DMS53 treated with DMSO at 0.1 percent for 48 hours (cell line): ENCODE measurements around the gene EPC2.

Experiments used
- DNase-seq: peaks from one replicate; lab custom pipeline; 2025; ENCODE audit not compliant: unreplicated experiment; lab: John Stamatoyannopoulos, UW

The EPC2 gene, protein sequence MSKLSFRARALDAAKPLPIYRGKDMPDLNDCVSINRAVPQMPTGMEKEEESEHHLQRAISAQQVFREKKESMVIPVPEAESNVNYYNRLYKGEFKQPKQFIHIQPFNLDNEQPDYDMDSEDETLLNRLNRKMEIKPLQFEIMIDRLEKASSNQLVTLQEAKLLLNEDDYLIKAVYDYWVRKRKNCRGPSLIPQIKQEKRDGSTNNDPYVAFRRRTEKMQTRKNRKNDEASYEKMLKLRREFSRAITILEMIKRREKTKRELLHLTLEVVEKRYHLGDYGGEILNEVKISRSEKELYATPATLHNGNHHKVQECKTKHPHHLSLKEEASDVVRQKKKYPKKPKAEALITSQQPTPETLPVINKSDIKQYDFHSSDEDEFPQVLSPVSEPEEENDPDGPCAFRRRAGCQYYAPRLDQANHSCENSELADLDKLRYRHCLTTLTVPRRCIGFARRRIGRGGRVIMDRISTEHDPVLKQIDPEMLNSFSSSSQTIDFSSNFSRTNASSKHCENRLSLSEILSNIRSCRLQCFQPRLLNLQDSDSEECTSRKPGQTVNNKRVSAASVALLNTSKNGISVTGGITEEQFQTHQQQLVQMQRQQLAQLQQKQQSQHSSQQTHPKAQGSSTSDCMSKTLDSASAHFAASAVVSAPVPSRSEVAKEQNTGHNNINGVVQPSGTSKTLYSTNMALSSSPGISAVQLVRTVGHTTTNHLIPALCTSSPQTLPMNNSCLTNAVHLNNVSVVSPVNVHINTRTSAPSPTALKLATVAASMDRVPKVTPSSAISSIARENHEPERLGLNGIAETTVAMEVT

DNA sequence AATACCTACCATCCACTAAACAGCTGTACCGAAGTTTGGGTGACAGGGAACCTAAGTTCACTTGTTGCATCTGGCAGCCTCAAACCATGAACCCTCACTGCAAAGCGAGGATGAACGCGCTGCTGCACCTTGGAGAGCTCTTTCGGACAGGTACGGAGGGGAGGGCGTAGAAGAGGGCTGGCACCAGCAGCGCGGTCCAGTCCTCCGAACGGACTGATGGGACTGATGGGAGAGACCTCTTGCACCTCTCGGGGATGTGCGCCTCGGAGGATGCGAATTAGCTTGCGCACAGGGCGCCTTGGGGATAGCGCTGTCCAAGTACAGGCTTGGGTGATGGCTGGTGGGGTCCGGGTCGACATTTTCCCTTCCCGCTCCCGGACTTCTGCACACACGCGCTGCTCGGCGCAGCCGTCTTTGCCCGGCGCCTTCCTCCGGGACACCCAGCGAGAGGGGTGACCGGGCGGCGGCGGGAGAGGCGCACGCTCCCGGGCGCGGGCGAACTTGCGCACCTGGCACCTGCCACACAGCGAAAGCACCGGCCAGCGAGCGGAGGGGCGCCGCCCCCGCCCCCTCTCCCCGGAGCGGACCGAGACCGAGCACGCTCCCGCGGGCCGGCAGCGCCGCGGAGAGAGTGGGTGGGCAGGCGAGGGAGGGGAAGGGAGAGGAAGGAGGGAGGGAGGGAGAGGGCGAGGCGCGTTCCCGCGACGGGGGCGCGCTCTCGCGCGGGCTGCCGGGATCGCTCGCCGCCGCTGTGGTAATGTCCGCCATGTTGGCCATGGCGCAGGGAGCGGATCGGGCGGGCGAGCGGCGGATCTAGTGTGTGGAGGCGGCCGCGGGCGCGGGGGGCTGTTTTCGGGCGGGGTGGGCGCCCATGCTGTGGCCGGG, at the start of gene EPC2:
EPC2 (plus strand) TSS at position 754 of the 885 bp plus-strand sequence. CDS start 267 bp downstream, outside the sequence.
- no peak for DNase-seq

DNA sequence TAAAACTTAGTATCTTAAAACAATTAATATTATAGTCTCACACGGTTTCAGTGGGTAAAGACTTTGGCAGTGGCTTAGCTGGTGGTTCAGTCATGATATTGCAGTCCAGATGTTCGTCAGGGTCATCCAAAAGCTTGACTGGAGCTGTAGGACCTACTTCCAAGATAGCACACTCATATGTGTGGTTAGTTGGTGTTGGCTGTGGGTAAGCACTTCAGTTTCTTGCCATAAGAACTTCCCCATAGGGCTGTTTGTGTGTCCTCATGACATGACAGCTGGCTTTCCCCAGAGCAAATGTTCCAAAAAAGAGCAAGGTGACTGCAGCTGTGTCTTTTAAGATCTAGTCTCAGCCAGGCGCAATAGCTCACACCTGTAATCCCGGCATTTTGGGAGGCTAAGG, 48.5 kb upstream of the EPC2 start:
- no peak for DNase-seq

DNA sequence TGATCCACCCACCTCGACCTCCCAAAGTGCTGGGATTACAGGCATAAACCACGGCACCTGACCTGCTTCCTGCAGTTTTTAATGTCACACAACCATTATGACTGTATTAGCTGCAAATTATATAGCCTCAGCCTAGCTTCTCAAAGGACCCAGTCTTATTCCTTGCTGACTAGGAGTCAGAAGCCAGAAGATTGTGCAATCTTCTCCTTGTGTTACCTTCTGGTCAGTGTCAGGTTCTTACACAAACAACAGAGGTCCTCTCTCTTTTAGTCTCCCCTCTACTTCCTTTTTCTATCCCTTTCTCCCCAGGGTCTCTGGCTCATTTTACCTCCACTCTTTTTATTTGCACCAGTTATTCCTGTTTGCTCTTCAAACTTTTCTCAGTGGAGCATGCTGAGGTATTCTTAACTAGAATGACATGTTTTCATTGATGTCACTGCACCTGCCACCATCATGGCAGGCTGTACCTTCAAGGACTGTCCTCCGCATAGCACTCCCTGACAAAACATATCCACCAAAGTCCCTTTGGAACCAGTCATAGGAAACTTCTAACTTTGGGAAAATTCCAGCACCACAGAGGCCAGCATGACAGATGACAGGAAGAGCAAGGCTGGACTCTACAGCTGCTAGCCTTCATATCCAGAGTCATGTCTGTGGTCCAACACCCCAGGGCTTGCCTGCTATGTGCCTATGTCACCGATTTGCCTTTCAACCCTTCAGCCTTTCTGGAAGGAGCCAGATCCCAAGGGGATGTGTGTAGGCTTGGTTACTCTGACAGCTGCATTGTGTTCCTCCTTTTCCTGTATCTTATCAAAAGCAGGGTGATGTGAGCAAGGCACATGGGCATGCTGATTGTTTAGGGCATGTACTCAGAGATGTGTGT, 45.2 kb upstream of the EPC2 start:
- no peak for DNase-seq

DNA sequence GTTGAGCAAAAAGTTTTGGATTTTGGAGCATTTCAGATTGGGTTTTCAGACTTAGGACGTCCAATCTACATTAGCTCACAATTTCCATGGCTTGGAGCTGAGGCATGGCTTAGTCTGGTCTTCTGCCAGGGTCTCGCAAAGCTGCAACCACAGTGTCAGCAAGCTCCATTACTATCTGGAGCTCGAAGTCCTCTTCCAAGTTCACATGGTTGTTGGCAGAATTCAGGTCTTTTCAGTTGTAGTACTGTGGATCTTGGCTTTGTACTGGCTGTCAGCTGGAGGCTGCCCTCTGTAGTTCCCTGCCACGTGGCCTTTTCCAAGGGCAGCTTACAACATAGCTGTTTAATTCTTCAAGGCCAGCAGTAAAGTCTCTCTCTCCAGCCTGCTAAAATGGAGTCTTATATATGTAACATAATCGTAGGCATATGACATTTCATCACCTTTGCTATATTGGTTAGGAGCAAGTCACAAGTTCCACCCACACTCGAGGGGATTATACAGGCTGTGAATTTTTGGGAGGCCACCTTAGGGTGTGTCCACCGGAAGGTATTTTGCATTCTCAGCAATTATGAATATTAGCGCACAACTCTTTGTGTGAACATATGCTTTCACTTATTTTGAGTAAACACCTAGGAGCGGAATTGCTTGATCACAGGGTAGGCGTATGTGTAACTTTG, 41.5 kb upstream of the EPC2 start:
- no peak for DNase-seq

DNA sequence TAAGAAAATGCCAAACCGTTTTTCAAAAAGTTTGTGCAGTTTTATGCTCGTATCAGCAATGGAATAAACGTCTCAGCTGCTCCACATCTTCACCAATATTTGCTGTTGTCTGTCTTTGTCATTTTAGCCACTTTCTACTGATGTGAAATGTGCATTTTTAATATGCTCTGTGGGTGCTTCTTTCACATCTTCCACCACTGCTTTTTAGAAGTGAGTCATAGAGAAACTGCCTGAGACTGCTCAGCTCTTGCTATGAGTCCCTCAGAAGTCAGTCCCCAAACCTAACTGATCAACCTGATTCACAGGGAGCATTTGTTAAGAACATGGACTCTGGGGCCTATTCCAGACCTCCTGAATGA, 41.0 kb upstream of the EPC2 start:
- DNase-seq, result no peak

DNA sequence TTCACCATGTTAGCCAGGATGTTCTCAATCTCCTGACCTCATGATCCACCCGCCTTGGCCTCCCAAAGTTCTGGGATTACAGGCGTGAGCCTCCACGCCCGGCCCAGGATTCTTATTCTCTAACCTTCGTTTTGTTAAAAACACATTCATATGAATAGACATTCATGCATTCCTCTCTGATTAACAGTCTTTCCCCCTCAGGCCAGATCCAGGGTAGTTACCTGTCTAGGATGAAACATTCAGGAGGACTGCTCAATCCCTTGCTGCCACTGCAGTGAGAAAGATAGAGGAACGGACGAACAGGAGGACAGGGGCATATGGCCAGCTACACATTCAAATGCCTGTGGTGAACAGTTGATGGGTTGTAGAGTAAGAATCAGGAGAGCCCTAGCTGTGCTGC, 39.6 kb upstream of the EPC2 start:
- DNase-seq, result no peak

DNA sequence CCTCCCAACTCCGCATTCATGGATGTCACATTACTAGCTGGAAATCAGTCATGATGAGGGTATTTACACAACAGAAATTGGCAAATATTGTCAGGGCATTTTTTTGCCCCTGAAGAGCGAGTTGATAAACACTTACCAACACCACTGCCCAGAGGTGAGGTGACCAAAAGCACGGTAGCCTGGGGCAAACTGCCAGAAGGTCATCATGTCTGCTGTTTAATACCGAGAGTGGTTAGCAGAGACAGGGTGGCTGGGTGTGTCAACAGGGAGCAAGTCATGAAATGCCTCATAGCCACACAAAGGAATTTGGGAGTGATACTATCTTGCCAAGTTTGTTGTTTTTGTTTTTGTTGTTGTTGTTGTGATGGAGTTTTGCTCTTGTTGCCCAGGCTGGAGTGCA, 37.0 kb upstream of the EPC2 start:
- no peak for DNase-seq

DNA sequence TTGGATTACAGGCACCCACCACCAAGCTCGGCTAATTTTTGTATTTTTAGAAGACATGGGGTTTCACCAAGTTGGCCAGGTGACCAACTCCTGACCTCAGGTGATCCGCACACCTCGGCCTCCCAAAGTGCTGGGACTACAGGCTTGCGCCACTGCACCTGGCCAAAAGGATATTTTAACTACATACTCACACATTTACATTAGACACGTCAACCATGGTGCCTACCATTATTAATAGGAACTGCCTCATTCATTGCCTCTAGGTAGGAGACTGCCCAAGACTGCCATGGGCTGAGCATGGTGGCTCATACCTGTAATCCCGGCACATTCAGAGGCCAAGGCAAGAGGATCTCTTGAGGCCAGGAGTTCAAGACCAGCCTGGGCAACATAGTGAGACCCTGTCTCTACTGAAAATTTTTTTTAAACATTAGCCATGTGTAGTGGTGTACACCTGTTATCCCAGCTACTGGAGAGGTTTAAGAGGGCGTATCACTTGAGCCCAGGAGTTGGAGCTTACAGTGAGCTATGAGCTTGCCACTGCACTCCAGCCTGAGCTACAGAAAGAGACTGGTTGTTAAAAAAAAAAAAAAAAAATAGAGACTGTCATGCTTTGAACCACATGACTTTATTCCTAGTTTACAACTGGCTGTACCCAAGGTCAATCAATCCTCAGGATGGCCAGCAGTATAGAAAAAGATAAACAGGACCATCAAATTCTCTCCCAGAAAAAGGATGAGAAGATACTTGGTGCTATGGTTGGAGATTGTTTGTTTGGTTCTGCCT, 31.1 kb upstream of the EPC2 start:
- no peak for DNase-seq

DNA sequence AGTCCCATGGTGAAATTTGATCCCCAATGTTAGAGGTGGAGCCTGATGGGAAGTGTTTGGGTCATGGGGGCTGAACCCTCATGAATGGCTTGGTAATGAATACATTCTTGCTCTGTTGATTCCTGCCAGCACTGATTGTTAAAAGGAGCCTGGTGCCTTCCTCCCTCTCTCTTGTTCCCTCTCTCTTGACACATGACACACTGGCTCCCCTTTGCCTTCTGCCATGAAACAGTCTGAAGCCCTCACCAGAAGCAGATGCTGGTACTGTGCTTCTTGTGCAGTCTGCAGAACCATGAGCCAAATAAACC, 30.6 kb upstream of the EPC2 start:
- DNase-seq, result no peak

DNA sequence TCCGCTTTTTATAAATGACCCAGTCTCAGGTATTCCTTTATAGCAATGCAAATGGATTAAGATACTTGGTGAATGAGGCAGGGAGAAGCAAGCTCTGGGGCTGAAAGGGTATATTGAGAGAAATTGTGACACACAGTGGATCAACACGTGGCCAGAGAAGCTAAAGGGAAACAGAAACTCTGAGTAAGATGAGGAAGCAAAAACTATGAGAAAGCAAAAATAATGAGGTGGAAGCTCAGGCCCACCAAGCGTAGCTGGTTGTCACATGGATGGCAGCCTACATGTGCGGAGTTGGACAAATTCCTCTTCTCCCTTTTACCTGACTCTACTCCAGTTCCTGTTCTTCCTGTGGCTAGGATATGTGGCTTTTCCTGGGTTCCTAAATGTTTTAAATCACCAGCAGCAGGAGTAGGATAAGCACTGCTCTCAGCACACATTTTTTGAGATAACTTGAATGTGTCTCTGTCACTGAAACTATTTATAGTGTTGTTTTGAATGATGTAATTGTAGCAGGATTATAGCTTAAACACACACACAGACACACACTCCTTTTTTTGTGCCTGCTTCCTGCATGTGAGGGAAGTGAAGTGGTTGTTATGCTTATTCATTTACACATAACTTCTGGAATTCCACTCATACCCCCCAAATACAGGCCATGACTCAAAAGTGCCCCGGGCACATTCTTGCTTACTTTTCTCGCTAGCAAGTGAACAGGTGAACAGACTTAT, 30.1 kb upstream of the EPC2 start:
- no peak for DNase-seq

DNA sequence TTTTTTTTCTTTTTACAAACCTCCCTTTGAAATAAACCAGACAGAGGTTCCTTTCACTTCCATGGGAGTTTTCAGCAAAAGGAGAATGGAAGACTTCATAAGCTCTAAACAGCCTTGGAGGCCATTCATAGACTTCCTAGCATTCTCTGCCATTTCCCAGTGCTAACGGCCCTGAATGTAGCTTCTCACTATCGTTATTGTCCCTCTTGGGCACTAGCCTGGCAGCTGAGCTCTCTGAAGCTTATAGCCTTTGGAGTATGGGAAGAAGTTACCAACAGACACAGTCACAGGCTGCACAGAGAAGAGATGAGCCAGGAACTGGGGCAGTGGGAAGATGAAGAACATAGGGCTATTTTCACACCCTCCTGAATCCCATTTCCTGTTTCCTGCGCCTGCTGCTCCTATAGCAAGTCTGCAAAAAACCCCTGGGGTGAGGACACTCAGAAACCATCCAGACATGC, 29.1 kb upstream of the EPC2 start:
- no peak for DNase-seq

DNA sequence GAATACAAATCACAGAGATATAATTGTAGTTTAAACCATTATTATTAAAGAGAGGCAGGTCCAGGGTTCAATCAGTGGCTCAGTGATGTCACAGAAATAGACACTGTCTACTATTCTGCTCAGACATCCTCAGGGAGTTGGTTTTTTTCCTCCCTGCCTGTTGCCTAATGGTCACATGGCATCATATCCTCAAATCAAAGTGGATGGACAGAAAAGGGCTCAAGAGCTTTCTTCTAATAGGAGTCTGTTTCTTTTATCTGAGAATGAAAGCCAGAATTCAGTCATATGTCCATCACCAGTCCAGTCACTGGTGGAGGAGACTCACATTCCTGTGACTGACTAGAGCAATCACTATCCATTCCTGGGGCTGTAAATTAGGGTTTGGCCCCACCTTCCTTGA, 27.9 kb upstream of the EPC2 start:
- DNase-seq, result no peak

DNA sequence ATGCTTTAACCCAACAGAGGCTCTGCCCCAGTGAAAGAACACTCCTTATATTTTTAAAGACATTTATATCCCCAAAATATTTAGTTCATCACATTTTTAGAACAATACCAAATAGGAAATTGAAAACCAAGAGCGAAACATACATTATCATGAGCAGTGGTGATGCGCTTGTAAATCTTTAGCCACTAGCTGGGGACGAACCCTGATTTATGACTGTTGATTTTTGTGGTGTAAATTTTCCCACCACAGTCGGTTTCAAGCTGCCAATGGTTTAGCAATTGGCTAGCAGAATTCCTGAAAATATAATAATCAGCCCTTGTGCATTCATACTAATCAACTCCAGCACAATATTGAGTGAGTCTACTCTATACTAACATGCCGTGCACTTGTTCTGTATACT, 27.3 kb upstream of the EPC2 start:
- DNase-seq, result no peak

DNA sequence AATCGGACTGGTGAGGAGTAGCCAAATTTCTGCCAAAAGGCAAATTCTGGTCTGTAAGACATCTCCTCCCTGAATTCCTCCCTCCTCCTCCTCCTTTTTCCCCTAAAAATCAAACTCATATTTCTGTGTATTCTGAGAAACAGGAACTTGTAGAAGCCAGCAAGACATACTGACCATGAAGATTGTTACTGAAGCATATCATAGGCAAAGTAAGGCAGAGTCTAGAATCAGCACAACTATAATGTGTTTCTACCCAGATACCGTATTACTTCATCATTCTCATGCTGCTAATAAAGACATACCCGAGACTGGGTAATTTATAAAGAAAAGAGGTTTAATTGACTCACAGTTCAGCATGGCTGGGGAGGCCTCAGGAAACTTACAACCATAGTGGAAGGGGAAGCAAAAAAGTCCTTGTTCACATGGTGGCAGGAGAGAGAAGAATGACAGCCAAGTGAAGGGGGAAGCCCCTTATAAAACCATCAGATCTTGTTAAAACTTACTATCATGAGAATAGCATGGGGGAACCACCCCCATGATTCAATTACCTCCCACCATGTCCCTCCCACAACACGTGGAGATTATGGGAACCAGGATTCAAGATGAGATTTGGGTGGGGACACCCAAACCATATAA, 24.9 kb upstream of the EPC2 start:
- DNase-seq, result no peak

DNA sequence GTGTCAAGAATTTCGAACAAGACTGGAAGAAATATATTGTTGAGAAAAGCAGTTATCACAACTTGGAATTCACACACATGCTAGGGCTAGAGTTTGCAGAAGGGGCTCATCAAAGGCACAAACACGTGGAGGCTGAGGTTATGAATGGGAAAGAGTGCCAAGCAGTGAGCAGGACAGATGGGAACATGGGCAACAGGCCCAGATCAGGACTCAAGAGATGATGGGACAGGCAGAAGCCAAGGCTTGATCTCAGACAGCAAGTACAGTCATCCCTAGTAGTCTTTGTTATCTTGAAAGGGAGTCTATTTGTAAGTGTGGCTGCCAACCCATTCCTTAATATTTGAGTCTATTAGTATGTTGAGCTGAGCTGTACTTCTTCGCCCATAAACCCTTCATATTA, 22.2 kb upstream of the EPC2 start:
- no peak for DNase-seq

DNA sequence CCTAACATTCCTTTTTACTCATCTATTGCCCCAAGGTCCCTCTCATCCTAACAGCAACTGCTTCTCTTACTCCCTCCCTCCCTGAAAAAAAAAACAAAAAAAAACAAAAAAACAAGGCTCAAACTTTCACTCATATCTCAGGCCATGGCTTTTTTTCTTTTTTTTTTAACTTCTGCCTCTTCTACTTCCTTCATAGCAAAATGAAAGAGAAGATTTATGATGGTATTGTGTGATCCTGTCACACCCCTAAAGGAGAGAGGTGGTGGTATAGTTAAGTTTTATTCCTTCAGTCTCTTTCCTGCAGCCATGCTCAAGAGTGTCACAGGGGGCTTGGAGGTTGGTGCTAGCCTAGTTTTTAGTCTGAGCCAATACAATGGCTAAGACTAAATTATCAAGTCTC, 21.5 kb upstream of the EPC2 start:
- no peak for DNase-seq

DNA sequence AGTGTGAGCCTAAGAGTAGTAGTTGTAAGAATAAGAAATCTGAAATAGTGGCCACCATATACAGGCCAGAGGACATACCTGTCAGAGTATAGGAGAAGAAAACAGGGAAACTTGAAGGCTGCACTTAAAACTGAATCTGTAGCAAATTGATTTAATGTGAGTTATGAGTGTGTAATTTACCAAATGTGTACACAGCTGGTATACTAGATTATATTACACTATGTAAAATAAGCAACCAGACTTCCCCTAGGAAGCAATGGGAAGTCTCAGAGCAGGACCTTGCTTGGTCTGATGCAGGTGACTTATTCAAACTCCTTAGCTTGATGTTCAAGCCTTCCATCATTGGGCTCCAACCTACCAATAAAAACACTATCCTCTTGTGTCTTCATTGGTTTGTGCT, 17.3 kb upstream of the EPC2 start:
- no peak for DNase-seq

DNA sequence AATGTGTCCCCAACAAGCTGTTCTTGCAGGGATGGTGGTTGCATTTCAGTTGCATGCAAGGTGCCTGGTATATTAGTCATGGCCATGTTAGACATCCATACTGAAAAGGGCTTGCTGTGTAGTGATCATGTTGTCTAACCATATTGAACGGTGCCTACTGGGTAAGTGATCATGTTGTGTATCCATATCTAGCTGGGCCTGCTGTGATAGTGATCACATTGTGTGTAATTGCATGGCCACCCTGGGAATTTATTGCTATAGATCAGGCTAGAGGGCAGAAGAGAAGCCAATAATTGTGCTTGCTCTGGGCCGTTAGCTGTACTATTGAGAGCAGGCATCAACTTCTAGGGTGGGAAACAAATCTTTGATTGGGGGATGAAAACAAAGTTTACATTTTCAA, 9.8 kb upstream of the EPC2 start:
- no peak for DNase-seq
